Keratinocyte (primary cell): ENCODE data around the gene KLHL22. TPM values are rescaled to one million over a fixed set of nuclear protein-coding genes. Genes with fewer than 3 reads are reported as not detected.

ENCODE experiments used
- DNase-seq: peaks from one replicate; pipeline ENCODE4 v3.0.0-alpha.2; 2011; ENCODE audit warnings: low read depth, missing footprints, low spot score
- FAIRE-seq: peaks from 2 replicates; lab custom pipeline; 2011; peaks lifted over from hg19 to GRCh38; lab: Jason Lieb, UNC
- H2AFZ ChIP-seq: 2 replicates; pipeline ENCODE4 v1.6.0; 2012; ENCODE audit warnings: low read length, control low read depth, inconsistent platforms; ENCODE audit not compliant: control insufficient read depth
- H3K27ac ChIP-seq: 2 replicates; pipeline ENCODE4 v1.5.1; 2011; ENCODE audit warnings: low read length; ENCODE audit not compliant: control insufficient read depth, insufficient read depth
- H3K27me3 ChIP-seq: 3 replicates; pipeline ENCODE4 v1.6.0; 2011; ENCODE audit warnings: low read length; ENCODE audit not compliant: control insufficient read depth, insufficient read depth; ENCODE audit errors: extremely low read depth
- H3K36me3 ChIP-seq, 2 experiments: 2 replicates in 1 of 2; 3 replicates in 1 of 2; pipeline ENCODE4 v1.5.1; 2011; ENCODE audit warnings: low read length in 2 of 2, mild to moderate bottlenecking in 1 of 2; ENCODE audit not compliant: control insufficient read depth in 2 of 2, insufficient read depth in 2 of 2; ENCODE audit errors: extremely low read depth in 1 of 2
- H3K4me1 ChIP-seq: 3 replicates; pipeline ENCODE4 v1.5.1; 2011; ENCODE audit warnings: low read length; ENCODE audit not compliant: control insufficient read depth, insufficient read depth; ENCODE audit errors: extremely low read depth
- H3K4me2 ChIP-seq: 3 replicates; pipeline ENCODE4 v1.6.0; 2011; ENCODE audit warnings: low read depth, low read length; ENCODE audit not compliant: control insufficient read depth, insufficient read depth; ENCODE audit errors: extremely low read depth
- H3K4me3 ChIP-seq, 3 experiments: fragments of 200-600 bp in 1 of 3; sonication (generic) in 1 of 3; 2 replicates in 2 of 3; 3 replicates in 1 of 3; pipeline ENCODE4 v1.5.1; 2011 to 2016; ENCODE audit warnings: low read length in 3 of 3, mild to moderate bottlenecking in 3 of 3, control low read depth in 2 of 3, inconsistent platforms in 1 of 3, low read depth in 1 of 3, mixed read lengths in 1 of 3, mixed run types in 1 of 3, moderate library complexity in 1 of 3; ENCODE audit not compliant: control insufficient read depth in 2 of 3, insufficient read depth in 2 of 3; ENCODE audit errors: extremely low read depth in 1 of 3
- H3K79me2 ChIP-seq: 2 replicates; pipeline ENCODE4 v1.6.0; 2012; ENCODE audit warnings: low read length; ENCODE audit not compliant: control insufficient read depth, insufficient read depth
- H3K9ac ChIP-seq: 3 replicates; pipeline ENCODE4 v1.6.0; 2011; ENCODE audit warnings: low read length; ENCODE audit not compliant: control insufficient read depth, insufficient read depth; ENCODE audit errors: extremely low read depth
- H3K9me1 ChIP-seq: 3 replicates; pipeline ENCODE4 v1.6.0; 2011; ENCODE audit warnings: low read length; ENCODE audit not compliant: control insufficient read depth, insufficient read depth; ENCODE audit errors: extremely low read depth
- H3K9me3 ChIP-seq: 2 replicates; pipeline ENCODE4 v1.5.1; 2012; ENCODE audit warnings: low read depth, low read length; ENCODE audit not compliant: control insufficient read depth
- H4K20me1 ChIP-seq: 3 replicates; pipeline ENCODE4 v1.6.0; 2011; ENCODE audit warnings: low read length; ENCODE audit not compliant: control insufficient read depth, insufficient read depth; ENCODE audit errors: extremely low read depth
- EZH2 ChIP-seq: IDR thresholded peaks from one replicate; pipeline ENCODE4 v1.6.1; 2012; ENCODE audit warnings: inconsistent platforms, mild to moderate bottlenecking, low read length, moderate library complexity
- dilution Hi-C: fragments of 300-500 bp; cut with MboI; formaldehyde crosslinking; loops from one replicate; pipeline ENCODE4 v1.7.0; 2020; ENCODE audit warnings: low sequenced_read_pairs; ENCODE audit not compliant: extremely low pct_ligation_motif_present
- polyA plus RNA-seq, 5 experiments: library from polyadenylated mRNA; depleted of rRNA in 3 of 5; stranded (reverse) in 3 of 5; stranded (forward) in 1 of 5; unstranded in 1 of 5; fragments of >200 nt; gene quantifications; 1 replicate in 1 of 5; 2 replicates in 3 of 5; 3 replicates in 1 of 5; pipeline versions ENCODE4 v1.2.1 to v1.2.3, GENCODE V29; 2011 to 2012; ENCODE audit warnings: missing spikeins in 2 of 5, low read depth in 1 of 5, low replicate concordance in 1 of 5
- TF ChIP-seq, protein P1 (sequence below), 3 experiments: IDR thresholded peaks in 1 of 3; conservative IDR thresholded peaks in 1 of 3; optimal IDR thresholded peaks in 1 of 3; 2 replicates in 2 of 3; 3 replicates in 1 of 3; pipeline versions ENCODE3 to v1.5.1; 2011; ENCODE audit warnings: low read length in 3 of 3, mild to moderate bottlenecking in 3 of 3, moderate library complexity in 2 of 3, control low read depth in 1 of 3, inconsistent platforms in 1 of 3; ENCODE audit not compliant: insufficient read depth in 2 of 3; ENCODE audit errors: extremely low read depth in 1 of 3

Gene KLHL22
- polyA plus RNA-seq, 1 donor (not counting 4 experiments of a cell fraction or from before 2014, with no cell fraction given): 9.3 TPM

DNA sequence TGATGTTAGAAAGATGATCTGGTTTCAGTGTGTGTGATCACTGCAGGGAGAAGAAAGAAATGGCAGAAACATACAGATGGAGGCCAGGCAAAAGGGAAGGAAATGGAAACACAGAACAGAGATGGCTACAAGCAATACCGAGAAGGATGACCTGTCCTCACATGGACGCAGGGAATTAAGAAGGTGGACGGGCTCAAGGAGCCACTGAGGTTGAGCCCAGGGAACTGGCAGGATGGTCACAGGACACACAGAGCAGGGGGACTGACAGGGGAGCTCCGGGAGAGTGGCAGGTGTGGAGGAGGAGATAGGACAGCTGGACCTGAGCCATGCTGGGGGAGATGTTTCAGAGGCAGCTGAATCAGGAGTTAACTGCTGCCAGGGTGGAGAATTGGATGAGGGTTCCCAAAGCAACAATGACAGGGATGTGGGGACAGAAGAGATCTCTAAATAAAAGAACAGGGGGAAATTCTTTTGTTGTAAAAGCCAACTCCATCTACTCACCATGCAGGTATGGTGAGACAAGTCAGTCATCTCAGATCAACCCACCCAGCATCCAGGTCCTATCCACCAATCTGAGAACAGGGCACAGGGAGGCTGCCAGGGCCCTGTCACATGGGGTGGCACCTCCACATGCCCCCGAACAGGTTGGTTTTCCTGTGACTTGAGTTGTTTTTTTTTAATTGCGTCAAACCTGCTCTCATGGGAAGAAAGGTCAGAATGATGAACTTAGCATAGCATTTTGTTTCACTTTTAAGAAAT lies 26.3 kb downstream of the KLHL22 start:
- no peak overlapping the region for H3K4me2 ChIP-seq
- no peaks in the 10 kb centered on the region for H3K9me1 ChIP-seq
- no peaks in the 10 kb centered on the region for H3K4me1 ChIP-seq
- TF ChIP-seq, protein P1, sequence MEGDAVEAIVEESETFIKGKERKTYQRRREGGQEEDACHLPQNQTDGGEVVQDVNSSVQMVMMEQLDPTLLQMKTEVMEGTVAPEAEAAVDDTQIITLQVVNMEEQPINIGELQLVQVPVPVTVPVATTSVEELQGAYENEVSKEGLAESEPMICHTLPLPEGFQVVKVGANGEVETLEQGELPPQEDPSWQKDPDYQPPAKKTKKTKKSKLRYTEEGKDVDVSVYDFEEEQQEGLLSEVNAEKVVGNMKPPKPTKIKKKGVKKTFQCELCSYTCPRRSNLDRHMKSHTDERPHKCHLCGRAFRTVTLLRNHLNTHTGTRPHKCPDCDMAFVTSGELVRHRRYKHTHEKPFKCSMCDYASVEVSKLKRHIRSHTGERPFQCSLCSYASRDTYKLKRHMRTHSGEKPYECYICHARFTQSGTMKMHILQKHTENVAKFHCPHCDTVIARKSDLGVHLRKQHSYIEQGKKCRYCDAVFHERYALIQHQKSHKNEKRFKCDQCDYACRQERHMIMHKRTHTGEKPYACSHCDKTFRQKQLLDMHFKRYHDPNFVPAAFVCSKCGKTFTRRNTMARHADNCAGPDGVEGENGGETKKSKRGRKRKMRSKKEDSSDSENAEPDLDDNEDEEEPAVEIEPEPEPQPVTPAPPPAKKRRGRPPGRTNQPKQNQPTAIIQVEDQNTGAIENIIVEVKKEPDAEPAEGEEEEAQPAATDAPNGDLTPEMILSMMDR (optimal IDR thresholded peaks at IDR 0.05 in 1 of 3, IDR thresholded peaks at IDR 0.05 in 1 of 3, conservative IDR thresholded peaks at IDR 0.05 in 1 of 3; ENCODE audit: extremely low read depth in 1 of 3, insufficient read depth in 2 of 3, low read length in 3 of 3): no peak
- TF ChIP-seq EZH2: no peak
- H2AFZ ChIP-seq: no peak overlapping the region
- dilution Hi-C loops: no loop called here
- H3K36me3 ChIP-seq: peaks cover 0 to 7% of the 10 kb centered on the region in 2 experiments
- H3K9me3 ChIP-seq: no peaks in the 10 kb centered on the region
- H3K27ac ChIP-seq: no peak overlapping the region
- FAIRE-seq: no peak
- H3K79me2 ChIP-seq: no peaks in the 10 kb centered on the region
- H3K9ac ChIP-seq: no peak overlapping the region
- H3K27me3 ChIP-seq: no peaks in the 10 kb centered on the region
- H4K20me1 ChIP-seq: no peaks in the 10 kb centered on the region
- no peak overlapping the region for H3K4me3 ChIP-seq
- no peak for DNase-seq

DNA sequence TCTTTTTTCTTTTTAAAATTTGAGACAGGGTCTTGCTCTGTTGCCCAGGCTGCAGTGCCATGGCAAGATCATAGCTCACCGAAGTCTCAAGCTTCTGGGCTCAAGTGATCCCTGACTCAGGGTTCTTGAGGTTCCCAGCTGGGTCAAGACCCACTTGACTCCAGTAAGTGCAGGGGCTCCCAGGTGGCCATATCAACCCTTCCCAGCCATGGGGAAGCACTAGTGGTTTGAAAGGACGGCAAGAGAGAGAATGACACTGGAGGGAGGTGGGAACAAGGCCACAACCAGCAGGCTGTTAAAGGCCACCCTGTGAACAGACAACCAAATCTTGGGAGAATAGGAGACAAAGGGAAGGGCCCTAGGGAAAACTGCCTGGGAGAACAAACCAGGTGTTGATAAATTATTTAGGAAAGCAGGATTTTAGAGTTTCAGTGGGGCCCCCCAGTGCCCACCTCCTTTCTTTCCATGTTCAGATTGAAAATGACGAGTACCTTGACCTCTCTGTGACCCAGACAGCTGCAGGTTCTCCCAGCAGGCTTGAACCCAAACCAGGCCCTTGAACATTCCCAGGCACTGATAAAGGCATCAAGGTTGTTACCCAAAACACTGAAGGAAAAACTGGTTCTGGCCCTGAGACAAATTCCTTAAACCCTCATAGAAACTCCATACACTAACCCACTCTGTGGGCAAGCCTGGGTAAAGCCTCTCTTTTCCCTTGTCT lies 28.8 kb downstream of the KLHL22 start:
- DNase-seq: no peak
- Histone ChIP-seq H3K4me3 (no peak overlapping the region), H3K4me2 (no peak overlapping the region), H3K27ac (no peak overlapping the region), H3K9me3 (no peaks in the 10 kb centered on the region), H3K79me2 (no peaks in the 10 kb centered on the region), H3K4me1 (no peaks in the 10 kb centered on the region), H3K9me1 (no peaks in the 10 kb centered on the region), H2AFZ (no peak overlapping the region), H4K20me1 (no peaks in the 10 kb centered on the region), H3K9ac (no peak overlapping the region), H3K36me3 (peaks cover 0 to 9% of the 10 kb centered on the region in 2 experiments), H3K27me3 (no peaks in the 10 kb centered on the region)
- TF ChIP-seq EZH2: no peak
- TF ChIP-seq, protein P1 (optimal IDR thresholded peaks at IDR 0.05 in 1 of 3, IDR thresholded peaks at IDR 0.05 in 1 of 3, conservative IDR thresholded peaks at IDR 0.05 in 1 of 3; ENCODE audit: extremely low read depth in 1 of 3, insufficient read depth in 2 of 3, low read length in 3 of 3): no peak
- no peak for FAIRE-seq
- dilution Hi-C loops: no loop called here
